ENCODE data around the gene EEFSEC. TPM values are rescaled to one million over a fixed set of nuclear protein-coding genes. Genes with fewer than 3 reads are reported as not detected.

The EEFSEC gene
- total RNA-seq, 1 experiment from 2014 or later, result 6.1 TPM

DNA sequence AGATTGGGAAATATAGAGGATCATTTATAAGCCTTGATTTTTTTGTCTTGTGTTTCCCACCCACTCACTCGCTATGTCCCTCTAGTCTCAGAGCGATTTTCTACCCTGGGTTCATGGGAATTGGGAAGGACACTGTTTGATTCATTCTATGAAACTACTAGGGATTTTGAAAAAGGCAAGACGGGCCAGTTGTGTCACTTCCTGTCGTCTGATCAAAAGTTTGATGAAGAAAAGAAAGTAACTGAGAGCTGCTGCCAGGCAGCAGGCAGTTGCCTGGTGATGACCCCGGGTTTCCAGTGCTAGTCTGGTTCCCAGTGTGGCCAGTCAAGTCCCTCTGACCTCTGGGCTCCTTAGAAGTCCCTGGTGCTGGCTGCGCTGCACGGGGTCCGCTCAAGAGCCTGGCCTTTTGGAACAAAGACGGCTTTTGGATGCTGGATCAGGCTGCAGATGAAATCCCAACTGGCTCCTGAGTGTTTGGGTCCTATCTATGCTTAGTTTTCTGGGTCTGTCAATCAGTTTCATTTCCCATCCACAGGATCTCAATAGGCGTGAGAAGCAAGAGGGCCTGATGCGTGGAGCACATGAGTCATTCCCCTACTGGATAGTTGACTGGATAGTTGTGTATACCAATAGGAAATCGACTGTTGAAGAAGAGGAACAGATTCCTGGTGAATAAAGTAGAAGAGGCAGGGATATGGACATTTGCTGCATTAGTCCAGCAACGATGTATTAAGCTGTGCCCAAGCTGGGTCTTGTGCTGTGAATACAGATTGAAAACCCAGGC is 89.7 kb downstream of the EEFSEC start:
- DNase-seq (ENCODE audit: low spot score), result no peak

DNA sequence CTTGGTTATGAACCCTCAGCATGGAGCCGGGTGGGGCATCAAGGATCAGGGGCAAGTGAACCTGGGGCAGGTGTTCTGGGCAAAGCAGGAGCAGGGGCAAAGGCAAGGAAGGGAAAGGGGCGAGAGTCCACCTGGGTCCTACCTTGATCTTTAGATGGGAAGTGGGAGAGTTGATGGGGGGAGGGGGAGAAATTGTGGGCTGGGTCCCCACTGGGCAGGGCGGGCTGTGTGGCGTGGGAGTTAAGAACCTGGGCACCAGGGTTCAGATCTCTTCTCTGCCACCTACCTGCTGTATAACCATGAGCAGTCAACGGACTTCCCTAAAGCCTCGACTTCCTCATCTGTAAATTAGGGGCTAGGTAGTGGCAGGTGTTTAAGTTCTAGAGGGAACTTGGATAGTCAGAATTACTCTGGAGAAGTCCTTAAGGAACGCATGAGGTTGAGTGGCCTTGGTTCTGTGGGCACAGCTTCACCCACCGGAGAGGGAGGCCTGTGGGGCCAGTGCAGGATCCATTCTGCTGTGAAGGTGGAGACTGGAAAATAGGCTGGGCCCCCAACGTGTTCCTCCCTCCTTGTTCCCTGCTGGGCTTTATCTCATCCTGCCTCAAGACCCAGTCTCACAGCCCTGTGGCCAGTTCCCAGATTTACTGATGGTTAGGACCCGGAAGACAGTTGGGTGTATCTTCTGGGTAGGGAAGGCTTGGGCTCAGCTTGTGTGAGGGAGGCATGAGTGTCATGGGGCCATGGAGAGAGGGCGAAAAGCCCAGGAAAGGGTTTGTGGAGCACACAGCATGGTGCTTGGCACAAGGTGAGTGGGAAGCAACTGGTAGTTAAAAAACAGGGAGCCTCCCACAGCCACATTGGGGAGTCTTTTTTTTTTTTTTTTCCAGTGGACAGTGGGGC is 90.6 kb downstream of the EEFSEC start:
- DNase-seq (ENCODE audit: low spot score), result no peak

DNA sequence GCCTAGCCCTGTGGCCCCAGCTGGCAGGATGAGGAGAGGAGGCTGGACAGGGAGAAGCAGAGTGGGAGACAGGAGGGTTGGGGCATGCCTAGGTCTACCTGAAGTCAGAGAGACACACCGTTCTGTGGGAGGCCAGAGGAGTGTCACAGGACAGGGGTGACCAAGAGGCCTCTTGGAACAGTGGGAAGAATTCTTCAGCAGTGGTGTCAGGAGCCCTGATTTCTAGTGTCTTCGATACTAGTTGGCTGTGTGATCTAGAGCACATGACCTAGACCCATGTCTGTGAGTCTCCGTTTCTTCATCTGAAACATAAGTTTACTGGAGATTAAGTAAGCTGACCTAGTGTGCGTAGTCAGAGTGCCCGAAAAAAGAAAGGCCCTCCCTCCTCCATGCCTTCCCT is 92.2 kb downstream of the EEFSEC start:
- DNase-seq (ENCODE audit: low spot score), result no peak

DNA sequence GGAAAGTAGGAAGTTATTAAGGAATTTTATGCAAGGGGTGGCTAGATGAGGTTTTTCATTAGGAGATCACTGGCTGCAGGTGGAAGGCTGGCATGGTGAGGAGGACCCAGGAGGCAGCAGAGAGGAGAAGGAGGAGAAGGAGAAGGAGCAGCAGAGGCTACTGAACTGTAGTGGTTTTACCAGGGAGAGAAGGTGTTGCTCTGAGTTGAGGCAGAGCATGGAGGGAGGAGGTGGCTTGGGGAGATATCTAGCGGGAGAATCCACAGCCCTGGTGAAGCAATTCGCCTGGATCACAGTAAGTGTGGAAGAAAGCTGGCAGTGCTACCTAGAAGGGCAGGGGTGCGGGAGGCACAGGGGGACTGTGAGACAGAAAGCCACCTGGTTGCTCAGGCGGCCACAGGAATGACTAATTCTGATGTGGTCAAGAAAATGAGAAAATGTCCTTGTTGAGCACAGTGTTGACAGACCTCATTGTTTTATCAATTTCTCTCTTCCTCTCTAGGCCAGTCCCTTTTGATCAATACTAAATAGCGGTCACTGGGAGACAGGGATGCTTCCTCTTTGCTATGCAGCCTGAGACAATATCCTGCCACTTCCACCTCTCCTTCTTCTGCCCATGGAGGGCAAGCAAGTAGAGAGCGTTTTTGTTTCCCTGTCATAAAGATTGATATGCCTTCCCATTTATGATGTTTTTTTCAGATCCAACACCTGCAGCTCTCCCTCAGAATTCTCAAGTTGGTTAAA is 94.6 kb downstream of the EEFSEC start:
- no peak for DNase-seq (ENCODE audit: low spot score)

DNA sequence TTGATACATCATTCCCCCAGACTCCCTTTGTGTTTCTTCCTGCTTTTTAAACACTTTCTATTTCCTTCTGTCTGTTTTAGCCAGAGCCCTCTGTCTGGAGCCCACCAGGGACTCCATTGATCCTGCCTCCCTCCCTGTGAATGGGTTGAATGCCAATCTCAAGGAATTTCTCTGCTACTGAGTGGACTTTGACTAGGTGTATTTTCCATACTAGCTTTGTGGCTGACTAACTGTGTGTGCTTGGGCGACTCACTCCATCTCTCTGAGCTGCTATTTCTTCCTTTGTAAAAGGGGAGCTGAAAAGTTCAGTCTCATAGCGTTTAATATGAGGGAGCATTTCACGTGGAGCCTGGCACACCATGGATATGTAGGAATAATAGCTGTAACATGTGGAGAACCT is 98.8 kb downstream of the EEFSEC start:
- DNase-seq (ENCODE audit: low spot score), result no peak

DNA sequence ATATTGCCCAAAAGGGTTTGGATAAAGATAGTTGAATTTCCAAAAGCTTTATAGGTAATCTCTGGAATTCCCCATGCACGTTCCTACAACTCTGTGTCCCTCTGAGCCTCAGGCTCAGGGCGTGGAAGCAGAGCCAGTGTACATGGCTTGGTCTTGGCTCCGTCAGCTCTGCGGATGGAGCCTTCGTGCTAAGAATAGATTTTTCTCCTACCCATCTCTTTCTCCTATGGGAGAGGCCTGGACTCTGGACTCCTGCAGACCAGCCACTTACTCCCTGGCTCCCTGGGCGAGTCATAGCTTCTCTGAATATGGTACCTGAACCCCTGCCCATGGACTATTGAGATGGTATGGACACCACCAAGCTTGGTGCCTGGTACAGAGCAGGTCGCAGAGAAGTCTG is 99.9 kb downstream of the EEFSEC start:
- no peak for DNase-seq (ENCODE audit: low spot score)

DNA sequence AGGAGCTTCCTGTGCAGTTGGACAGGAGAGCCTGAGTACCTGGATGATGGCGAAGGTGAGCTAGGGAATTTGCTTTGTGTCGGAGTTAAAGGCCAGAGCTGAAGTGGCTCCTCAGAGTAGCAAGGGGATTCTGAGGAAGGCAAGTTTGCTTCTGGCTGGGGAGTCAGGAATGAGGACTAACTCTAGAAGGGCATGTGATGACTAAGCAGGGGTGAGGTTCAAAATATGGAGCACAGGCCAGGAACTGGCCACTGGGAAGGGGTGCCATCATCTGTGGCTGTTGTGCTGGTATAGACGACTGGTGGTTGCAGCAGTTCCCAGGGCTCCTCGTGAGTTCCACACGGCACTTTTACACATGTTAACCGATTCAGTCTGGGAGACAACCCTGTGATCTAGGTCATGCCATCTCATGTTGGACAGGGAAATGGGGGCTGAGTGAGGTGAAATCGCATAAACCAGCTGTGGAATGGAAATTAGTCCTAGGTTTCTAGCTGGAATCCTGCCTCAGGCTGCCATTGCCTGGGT is 100.8 kb downstream of the EEFSEC start:
- DNase-seq (ENCODE audit: low spot score), result no peak

DNA sequence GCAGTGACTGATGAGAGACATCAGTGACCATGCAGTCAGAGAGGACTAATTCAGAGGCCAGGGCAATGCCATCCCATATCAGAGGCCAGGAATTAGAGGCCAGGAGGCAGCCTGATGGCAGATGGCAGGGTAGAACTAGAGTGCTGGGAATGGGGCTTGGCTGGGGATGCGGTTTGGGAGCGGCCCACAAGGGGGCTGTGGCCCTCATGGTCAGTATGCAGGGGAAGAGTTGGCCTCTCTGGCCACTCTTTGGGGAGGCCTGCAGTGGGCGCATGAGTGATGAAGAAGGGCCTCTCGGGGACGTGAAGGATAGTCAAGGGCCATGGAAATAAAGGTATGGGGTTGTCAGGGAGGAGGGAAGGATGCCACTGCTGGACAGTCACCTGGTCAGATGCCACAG is 101.7 kb downstream of the EEFSEC start:
- no peak for DNase-seq (ENCODE audit: low spot score)

DNA sequence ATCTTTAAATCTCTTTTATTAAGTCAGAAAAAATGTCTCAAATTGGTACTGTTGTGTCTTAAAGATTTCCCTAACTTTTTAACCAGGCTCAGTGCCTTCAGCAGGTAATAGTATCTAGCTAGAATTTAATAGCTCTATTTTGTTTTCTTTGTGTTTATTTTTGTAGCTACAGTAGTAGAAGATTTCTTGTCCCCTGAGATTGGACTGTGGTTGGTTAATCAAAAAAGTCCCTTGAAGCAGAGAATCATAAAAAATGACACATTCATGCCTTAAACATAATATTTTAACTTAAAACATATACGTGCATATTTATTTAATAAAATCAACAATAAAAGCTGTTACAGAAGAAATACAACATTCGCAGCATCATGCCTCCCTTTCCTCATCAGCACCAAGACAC is 102.8 kb downstream of the EEFSEC start:
- DNase-seq (ENCODE audit: low spot score), result no peak

DNA sequence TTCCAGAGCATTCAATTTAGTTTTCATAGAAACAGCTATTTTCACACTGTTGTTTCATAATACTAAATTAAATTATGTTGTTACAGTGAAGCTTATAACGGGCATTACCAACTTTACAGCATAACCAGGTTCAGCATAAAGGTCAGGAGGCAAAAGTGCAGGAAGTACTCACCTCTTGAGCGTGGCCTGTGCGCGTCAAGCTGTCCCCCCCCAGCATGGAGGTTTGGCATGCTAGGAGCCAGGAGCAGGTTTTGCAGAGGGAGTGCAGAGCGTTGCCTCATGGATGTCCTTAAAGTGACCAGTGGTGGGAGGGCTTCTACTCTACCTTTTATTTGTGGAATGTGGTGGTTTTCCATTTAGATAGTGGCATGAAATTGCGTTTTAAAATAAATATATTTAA is 104.4 kb downstream of the EEFSEC start:
- no peak for DNase-seq (ENCODE audit: low spot score)

DNA sequence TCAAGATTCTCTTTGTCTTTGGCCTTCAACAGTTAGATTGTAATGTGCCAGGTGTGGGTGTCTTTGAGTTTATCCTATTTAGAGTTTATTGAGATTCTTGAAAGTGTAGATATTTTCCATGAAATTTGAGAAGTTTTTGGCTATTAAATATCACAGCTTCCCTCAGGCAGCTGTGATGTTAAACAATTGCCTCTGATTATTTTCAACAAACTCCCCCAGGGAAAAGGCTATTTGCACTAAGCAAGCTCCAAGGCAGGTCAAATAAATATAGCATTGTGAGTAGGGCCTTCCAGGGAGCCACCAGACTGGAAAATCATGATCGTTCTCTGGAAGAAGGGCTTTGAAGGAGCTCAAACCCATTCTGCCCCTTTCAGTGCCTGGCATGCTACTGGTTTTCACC is 107.0 kb downstream of the EEFSEC start:
- no peak for DNase-seq (ENCODE audit: low spot score)

DNA sequence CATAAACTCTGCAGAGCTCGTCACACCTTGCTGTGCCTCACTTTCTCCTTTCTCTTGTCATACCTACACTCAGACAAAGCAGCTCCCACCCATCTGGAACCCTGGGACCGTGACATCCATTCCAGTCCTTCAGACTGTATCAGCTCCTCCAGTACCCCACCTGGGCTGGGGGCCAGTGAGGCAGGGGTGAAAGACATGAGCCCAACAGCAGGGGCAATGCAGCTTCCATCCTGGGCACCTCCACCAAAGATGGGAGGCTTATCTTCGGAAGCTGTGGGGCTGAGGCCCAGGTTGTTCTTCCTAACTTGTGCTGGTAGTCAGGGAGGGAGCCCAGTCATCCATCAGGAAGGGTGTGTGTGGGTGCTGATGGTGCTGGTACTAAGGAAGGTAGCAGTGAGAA is 109.2 kb downstream of the EEFSEC start:
- no peak for DNase-seq (ENCODE audit: low spot score)

DNA sequence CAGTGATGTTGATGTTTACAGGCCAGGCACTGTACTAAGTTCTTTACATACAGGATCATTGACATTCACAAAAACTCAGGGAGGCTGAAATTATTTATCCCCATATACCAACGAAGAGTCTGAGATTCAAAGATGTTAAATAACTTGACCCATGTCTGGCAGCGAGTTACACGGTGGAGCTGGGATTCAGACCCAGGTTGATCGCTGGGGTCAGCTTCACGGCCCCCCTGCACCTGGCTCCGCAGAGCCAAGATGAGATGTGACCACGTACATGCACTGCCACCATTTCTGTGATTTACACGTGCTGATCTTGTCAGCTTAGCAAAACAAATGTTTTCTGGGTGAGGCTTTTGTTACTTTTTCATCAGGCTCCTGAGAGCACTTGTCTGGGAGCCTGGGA is 109.8 kb downstream of the EEFSEC start:
- no peak for DNase-seq (ENCODE audit: low spot score)

DNA sequence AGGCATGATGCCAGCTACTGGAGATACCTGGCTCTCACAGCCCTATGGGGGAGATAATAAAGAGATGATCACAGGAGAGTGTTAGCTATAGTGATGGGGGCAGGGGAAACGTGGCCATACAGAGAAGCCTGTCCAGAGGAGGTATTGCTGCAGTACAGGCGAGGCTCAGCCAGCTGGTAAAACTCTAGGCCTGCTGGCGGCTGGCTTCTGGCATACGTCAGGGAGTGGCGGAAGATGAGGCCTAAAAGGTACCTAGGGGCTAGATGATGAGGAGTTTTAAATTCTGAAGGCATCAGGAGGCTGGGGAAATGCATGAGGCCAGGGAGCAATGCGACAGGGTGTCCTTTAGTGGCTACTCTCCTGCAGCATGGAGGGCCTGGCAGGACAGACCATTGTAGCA is 110.7 kb downstream of the EEFSEC start:
- no peak for DNase-seq (ENCODE audit: low spot score)

DNA sequence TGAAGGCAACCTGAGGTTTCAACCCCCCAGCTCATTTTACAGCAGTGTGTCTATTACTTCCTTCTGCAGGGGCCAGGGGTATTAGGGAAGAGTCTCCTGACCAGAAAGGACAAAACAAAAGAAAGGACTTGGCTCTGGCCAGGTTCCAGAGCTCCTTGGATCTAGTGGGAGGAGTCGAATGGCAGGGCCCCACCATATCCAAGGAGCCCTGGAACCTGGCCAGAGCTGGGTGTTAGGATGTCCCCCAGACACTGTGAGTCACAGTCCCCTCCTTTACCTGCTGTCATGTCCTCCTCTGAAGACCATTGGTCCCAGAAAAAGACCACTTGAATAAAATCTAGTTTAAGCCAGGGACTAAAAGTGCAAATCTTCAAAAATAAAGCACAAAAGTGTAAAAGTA is 113.2 kb downstream of the EEFSEC start:
- no peak for DNase-seq (ENCODE audit: low spot score)

DNA sequence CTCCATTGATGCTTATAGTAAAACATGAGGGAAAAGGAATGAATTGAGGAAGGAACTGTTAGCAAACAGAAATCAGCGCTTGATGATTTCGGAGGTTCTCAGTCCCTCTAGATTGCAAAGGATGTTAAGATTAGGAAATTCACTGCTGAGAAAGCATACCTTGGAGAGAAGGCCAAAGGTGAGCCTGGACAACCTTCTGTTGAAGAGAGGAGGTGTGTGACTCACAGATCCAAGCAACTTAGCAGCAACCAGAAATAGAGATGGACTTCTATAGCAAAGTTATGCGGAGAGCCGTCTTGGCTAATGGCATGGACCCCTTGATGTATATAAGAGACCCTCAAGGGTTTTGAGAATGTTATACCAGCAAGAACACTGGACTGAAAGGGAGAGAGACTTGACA is 114.3 kb downstream of the EEFSEC start:
- DNase-seq (ENCODE audit: low spot score), result no peak

DNA sequence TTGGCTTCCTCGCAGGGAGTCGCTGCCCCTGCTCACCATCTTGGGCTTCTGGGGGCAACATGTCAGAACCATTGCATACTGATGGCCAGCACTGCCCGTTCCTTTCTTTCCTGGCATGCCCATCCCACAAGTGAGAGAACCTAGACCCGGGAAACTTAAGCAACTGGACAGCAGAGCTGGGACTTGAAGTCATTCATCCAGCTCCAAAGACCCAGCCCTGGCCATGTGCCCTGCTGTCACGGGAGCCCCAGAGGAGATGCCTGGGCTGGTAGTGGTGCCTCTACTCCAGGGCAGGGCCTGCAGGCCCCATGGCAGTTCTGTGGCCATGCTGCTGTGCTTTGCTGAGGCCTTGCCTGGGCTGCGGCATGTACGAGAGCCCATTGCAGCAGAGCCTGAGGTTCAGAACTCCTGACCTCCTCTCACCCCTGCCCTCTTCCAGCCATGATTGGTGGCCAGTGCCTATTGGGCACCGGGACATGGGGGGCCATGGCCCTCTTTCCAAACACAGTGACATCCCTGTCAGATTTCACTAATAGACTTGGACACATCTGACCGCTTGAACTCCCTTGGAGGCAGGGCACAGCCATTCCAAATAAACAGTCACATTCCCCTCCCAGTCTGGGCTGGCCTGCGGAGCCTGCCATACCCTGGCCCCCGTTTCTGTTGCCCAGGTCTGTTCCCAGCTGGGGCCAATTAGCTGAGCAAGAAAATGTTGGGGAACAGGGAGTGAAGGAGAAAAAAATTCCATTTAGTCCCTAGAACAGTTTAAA is 115.9 kb downstream of the EEFSEC start:
- DNase-seq (ENCODE audit: low spot score), result no peak

DNA sequence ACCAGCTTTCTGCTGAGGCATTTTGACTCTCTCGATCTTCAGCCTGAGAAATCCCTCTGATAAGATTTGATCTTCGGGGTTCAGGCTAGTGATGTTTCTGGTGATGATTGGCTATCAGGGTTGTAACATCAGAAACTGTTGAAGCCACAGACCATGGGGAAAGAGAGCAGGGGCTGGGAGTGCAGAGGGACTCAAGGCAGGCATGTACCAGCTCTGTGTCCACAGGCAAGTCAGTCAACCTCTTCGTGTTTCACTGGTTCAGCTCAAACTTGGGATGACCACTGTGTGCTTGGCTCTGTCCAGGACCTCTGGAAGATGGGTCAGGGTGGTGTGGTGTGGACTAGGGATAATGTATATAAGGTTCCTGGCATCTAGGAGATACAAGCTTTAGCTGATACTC is 116.5 kb downstream of the EEFSEC start:
- DNase-seq (ENCODE audit: low spot score), result no peak

DNA sequence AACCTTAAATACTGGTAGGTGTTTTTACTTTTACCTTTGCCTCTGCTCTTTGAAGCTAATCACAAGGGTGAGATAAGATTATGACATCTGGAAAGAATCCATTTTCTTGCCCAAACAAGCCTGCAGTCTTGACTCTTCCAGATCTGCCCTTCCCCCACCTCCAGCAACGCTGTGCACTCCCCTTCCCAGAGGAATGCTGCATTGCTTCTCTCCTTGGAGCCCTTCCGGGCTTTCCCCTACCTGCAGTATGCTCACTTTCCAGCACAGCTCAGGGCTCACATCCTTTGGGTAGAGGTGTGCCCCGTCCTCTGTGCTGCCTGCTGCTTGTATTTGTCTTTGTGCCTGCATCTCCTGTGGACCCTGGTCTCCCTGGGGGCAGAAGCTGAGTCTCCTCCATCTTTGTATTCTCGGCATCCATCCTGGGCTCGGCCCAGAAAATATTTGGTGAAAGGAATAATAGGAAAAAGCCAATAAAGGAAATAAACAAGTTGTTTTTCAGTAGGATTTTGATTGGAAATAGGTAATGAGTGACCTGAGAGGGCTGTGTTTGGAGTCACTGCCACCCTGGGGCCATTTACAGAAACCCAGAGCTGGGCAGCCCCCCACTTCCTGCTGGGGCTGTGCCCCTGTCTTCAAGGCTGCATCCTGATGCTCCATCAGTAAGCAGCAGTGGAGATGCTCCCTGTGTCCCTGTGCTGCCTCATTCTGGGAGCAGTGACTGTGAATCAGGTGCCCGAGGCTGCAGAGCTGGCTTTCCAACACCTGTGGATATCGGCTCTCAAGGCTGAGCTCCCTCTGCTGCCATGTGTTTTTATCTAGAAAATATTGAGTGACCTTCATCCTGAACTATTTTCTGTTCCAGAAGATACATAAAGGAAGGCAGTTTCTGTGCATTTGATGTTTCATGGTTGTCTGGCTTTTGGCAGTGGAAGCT is 117.5 kb downstream of the EEFSEC start:
- no peak for DNase-seq (ENCODE audit: low spot score)
